Measurements from ENCODE around the gene CGGBP1.
"Not testable (repeated sequence)": the region's sequence is repeated elsewhere in the genome, so short reads cannot be mapped to it uniquely, and the experiment has no call there.

CGGBP1 gene

DNA sequence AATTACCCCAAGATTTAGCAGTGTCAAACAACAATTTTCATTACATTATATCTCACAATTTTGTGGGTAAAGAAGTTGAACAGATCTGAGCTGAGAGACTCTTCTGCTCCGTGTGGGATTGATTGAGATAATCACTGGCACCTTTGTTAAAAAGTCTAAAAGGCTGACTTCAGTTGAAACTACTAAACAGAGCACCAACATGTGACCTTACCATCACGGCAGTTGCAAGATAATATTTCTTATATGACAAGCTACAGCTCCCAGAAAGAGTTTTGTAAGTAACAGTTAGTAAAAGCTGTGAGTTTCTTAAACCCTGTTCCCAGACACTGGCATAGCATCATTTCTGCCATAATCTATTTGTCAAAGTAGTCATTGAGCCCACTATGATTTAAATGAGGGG is 25.0 kb downstream of the CGGBP1 start:
- no peak for DNase-seq

DNA sequence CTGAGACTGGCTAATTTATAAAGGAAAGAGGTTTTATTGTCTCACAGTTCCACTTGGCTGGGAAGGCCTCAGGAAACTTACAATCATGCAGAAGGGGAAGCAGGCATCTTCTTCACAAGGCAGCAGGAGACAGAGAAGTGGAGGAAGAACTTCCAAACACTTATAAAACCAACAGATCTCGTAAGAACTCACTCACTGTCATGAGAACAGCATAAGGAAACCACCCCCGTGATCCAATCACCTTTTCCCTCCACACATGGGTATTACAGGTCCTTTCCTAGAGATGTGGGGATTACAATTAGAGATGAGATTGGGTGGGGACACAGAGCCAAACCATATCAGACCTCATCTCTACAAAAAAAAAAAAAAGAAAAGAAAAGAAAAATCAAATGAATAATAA is 25.7 kb downstream of the CGGBP1 start:
- DNase-seq: no peak

DNA sequence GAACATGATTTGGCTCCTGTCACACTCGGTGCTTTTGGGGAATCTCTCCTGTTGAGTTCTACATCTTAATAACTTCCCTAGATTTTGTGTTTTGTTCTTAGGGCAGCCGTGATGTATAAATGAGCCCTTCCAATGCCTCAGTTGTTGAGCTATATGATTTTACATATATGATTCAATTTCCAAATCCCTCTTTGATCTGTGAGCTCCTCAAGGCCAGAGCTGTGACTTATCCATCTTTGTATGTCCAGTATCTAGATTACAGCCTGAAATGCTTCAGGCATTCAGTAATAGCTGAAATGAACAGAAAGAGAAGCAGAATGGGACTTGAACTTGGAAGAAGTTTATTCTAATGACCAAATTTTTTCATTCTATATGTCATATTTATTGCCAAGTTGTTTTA is 26.6 kb downstream of the CGGBP1 start:
- DNase-seq: no peak

DNA sequence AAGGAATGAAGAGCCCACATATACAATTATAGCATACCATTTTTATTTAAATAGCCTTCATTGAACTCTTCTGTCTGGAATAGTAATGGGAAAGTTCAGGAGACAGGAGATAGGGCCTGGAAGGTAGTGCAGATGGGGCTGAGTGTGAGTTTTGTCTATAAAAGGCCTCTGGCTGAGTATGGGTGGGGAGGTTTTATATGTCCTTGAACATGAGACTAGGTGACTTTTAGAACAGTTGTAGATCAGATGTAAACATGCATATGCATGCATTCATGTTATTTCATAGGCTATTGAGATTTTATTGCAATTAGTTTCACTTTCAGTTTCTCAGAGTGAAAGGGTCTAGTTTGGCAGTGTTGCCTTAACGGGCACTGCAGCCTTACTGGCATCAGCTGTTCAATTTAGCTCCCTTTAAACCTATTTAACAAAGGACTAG is 27.1 kb downstream of the CGGBP1 start:
- DNase-seq: peak in 4 of 6 experiments; percentile 2 to 47 (median 32)

DNA sequence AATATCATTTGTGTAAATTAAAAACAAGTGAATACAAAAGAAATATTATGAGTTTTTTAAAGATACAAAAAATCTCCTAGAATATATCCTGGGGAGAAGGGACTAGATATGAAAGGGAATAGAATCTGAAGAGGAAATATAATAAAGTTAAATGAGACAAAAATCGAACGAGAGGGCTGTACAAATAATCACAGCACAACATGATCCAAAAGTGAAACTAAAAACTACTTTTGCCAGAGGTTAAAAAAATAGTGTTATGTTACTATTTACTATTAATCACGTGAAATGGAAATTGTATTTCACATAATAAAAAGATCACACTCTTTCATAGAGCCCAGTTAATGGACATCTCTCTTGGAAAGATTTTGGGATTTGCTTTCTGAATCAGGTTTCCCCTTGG is 28.6 kb downstream of the CGGBP1 start:
- peak in 1 of 6 experiments; percentile 7 for DNase-seq

DNA sequence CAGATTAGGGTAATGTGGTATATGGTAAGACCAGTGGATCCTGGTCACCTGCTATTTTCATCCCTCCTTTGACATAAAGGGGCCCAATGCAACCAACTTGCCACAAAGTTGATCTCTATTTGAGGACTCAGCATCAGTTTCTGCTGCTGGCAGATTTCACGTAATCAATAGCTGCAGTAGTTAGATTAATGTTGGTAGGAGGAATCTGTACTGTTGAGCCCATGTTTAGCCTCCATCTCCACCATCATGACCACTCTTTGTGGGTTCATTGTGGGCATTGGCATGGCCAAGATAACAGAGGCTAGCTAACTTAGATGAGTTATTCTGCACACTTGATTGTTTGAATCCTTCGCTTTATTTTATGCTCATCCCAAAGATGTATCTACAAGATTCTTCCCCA is 29.9 kb downstream of the CGGBP1 start:
- DNase-seq: no peak

DNA sequence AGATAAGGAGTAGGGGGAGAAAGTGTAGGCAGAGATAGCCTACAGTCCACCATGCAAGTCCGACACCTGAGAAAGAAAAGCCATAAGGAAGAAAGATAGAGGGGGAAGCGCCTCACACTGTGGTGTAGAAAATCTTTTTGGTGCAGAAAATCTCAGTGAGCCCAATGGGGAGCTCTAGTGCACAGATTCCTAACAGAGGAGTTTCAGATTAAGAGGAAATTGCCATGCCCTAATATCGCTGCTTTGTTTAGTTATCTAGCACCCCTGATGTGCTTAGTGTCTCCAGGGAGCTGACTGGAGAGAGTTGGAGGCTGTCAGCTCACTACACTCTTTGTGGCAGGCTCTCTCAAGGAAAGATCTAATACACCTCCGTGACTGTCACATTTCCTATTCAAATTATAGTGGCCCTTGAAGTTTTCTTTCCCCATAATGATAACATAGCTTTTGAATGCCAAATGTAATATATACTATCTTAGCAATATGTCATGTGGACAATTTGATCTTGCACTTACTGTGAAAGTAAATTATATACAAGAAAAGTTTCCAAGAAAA is 33.7 kb downstream of the CGGBP1 start:
- DNase-seq: no peak

DNA sequence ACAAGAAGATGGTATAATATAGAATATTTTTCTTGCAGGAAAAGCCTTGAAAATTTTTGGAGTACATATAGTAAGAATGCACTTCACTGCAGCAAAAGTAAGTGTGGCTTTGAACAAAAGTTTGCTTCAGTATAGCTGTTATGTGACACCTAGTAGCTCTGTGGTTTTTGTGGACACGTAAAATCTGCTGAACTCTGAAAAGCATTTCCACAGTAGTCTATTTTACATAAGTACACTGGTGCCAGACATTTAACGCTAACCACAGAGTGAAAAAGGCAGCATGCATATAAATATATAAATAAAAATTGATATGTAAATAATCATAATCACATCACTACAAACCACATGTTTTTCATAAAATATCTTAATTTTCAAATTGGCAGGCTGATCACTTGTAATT is 39.8 kb downstream of the CGGBP1 start:
- no peak for DNase-seq

DNA sequence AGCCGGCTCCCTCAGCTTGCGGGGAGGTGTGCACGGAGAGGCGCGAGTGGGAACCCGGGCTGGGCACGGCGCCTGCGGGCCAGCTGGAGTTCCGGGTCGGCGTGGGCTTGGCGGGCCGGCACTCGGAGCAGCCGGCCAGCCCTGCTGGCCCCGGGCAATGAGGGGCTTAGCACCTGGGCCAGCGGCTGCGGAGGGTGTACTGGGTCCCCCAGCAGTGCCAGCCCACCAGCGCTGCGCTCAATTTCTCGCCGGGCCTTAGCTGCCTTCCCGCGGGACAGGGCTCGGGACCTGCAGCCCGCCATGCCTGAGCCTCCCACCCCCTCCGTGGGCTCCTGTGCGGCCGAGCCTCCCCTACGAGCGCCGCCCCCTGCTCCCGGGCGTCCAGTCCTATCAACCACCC is 43.1 kb downstream of the CGGBP1 start:
- DNase-seq: not testable (repeated sequence)

DNA sequence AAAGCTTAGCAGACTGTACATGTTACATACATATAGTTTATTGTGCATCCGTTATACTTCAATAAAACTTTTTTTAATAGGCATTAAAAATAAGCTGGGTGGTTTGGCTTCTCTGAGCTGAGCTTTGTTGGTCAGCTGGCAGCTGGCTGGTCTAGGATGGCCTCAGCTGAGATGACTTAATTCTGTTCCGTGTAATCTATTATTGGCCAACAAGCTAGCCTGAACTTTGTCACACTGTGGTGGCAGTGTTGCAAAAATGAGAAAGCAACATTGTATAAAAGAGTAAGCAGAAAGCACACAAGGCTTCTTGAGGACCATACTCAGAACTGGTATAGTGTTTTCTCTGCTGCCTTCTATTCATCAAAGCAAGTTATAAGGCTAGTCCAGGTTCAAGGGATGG is 45.2 kb downstream of the CGGBP1 start:
- no peak for DNase-seq

DNA sequence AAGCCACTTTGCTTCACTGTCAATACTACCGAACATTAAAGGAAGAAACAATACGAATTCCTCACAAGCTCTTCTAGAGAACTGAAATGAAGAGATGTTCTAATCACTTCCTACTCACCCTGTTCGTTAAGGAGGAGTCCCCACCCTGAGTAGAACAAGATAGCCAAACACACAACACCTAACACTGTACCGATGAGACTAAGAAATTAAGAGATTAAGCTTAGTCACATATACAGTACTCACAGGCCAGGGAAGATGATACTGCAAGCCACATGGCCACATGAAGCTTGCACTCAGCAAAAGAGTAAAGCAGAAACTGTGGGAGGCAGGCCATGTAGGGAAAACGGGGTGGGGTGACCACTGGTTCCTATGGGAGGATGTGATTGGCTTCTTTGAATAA is 48.0 kb downstream of the CGGBP1 start:
- DNase-seq: no peak

DNA sequence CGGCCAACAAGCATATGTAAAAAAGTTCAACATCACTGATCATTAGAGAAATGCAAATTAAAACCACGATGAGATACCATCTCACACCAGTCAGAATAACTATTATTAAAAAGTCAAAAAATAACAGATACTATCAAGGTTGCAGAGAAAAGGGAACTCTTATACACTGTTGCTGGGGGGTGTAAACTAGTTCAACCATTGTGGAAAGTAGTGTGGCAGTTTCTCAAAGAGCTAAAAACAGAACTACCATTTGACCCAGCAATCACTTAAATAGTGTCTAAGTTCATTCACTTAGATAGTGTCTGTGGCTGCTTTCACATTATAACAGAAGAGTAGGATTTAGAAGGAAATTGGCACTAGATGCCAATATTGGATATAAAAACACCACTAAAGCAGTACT is 49.7 kb downstream of the CGGBP1 start:
- DNase-seq: no peak

DNA sequence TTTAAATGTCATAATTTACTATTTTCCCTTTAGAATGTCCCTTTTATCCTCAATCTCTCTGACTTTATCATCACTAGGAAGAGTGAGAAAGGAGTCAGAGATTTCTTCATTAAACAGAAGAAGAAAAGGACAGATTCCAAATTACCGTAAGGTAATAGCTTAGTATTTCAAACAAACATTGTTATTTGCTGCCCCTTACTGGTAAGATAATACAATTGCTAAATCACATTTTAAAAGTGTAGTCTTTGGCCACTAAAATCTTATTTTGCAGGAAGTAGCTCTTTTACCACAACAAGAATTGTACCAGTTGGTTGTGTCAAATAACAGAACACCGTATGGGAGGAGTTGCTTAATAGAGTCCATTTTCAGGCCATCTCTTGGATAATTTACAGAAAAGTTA is 53.7 kb downstream of the CGGBP1 start:
- peak in 3 of 6 experiments; percentile 8 to 33 (median 28) for DNase-seq

DNA sequence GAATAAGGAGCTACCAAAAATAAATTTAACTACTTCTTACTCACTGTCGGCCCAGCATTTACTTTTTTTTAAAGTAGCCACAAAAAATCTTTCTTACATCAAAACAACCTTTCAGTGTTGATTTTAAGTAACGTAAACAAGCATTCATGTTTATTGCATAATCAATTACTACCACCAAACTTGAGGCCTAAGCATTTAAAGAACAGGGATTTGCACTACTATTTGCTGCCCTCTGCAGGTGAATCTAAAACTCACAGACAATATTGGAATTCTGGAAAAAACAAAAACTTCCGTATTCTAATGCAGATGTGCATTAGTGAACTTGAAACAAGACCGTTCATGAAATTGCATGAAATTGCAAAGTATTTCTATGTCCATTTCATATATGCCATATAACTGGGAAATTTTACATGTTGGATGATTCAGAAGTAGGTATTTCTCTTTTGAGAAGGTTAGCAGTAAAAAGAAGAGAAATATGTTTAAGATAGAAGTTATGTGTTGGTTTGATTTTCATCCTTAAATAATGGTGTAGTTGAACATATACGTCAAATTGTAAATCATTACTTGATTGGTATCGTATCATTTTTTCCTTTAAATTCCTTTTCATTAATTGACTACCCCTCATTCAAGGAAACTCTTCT is 55.6 kb downstream of the CGGBP1 start:
- DNase-seq: peak in 2 of 6 experiments; percentile 8 to 22

DNA sequence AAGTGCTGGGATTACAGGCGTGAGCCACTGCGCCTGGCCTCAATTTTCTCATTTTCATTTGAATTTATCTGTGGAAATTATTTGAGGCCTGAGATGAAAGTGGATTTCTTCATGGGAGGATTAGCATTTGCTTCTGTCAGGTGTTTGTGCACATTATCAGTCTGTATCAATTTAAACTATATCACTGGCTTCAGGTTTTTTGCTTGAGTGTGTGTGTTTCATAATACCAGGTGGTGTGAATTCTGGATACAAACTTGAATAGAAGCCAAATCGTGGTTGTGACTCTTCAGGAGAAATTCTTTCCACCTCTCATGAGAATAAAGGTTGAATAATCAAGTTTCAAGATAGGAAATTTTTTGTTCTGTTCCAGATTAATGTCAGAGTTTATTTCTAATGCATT is 56.4 kb downstream of the CGGBP1 start:
- no peak for DNase-seq
